Left forelimb (tissue), 1 donor: ENCODE data around the gene ST3GAL4.
"Not testable (repeated sequence)": the region's sequence is repeated elsewhere in the genome, so short reads cannot be mapped to it uniquely, and the experiment has no call there.

Experiments
- DNase-seq: peaks from one replicate; pipeline ENCODE4 v3.0.0-alpha.2; 2018; ENCODE audit warnings: low spot score

ST3GAL4 gene

GRCh38 chr11:126384449-126385070 is 29.1 kb downstream of the ST3GAL4 start:
- DNase-seq: no peak

GRCh38 chr11:126385991-126386728 is 30.7 kb downstream of the ST3GAL4 start:
- no peak for DNase-seq

- DNase-seq: not testable (repeated sequence)
Measured at GRCh38 chr11:126386729-126387071, 31.2 kb downstream of the ST3GAL4 start.

- DNase-seq: no peak
Measured at GRCh38 chr11:126387857-126388256, 32.4 kb downstream of the ST3GAL4 start.

- DNase-seq: no peak
Measured at GRCh38 chr11:126390272-126390867, 34.9 kb downstream of the ST3GAL4 start.

GRCh38 chr11:126391286-126391954 is 35.9 kb downstream of the ST3GAL4 start:
- no peak for DNase-seq

GRCh38 chr11:126391970-126392632 is 36.6 kb downstream of the ST3GAL4 start:
- DNase-seq: no peak

GRCh38 chr11:126392633-126393013 is 37.1 kb downstream of the ST3GAL4 start:
- DNase-seq: no peak

GRCh38 chr11:126393143-126393542 is 37.7 kb downstream of the ST3GAL4 start:
- DNase-seq: no peak

- no peak for DNase-seq
Measured at GRCh38 chr11:126394036-126394435, 38.5 kb downstream of the ST3GAL4 start.

- DNase-seq: not testable (repeated sequence)
Measured at GRCh38 chr11:126394634-126395072, 39.2 kb downstream of the ST3GAL4 start.

- DNase-seq: not testable (repeated sequence)
Measured at GRCh38 chr11:126395784-126396183, 40.3 kb downstream of the ST3GAL4 start.

- DNase-seq: not testable (repeated sequence)
Measured at GRCh38 chr11:126396266-126396665, 40.8 kb downstream of the ST3GAL4 start.

- no peak for DNase-seq
Measured at GRCh38 chr11:126396965-126397364, 41.5 kb downstream of the ST3GAL4 start.

GRCh38 chr11:126398296-126398695 is 42.8 kb downstream of the ST3GAL4 start:
- no peak for DNase-seq

- DNase-seq: no peak
Measured at GRCh38 chr11:126398721-126399120, 43.2 kb downstream of the ST3GAL4 start.

GRCh38 chr11:126400019-126400418 is 44.5 kb downstream of the ST3GAL4 start:
- DNase-seq: no peak

- no peak for DNase-seq
Measured at GRCh38 chr11:126400479-126400878, 45.0 kb downstream of the ST3GAL4 start.

- no peak for DNase-seq
Measured at GRCh38 chr11:126403022-126403581, 47.6 kb downstream of the ST3GAL4 start.

GRCh38 chr11:126403658-126404057 is 48.2 kb downstream of the ST3GAL4 start:
- DNase-seq: no peak

GRCh38 chr11:126404367-126404766 is 48.9 kb downstream of the ST3GAL4 start:
- no peak for DNase-seq

- DNase-seq: no peak
Measured at GRCh38 chr11:126405374-126405773, 49.9 kb downstream of the ST3GAL4 start.
